Mammary epithelial cell (primary cell): ENCODE data around the gene ZFHX3.

Source experiments
- EZH2 ChIP-seq: IDR thresholded peaks from 2 replicates; pipeline ENCODE4 v1.6.1; 2012; ENCODE audit warnings: low read length, inconsistent platforms, borderline replicate concordance
- TF ChIP-seq, protein P1 (sequence below), 2 donors: IDR thresholded peaks in 1 of 2; conservative IDR thresholded peaks in 1 of 2; 2 replicates each; pipeline ENCODE4 v1.5.1; 2011 to 2012; ENCODE audit warnings: inconsistent platforms in 2 of 2, low read length in 2 of 2, mild to moderate bottlenecking in 2 of 2, control low read depth in 1 of 2, low read depth in 1 of 2; ENCODE audit not compliant: insufficient read depth in 1 of 2; ENCODE audit errors: extremely low read depth in 1 of 2

DNA sequence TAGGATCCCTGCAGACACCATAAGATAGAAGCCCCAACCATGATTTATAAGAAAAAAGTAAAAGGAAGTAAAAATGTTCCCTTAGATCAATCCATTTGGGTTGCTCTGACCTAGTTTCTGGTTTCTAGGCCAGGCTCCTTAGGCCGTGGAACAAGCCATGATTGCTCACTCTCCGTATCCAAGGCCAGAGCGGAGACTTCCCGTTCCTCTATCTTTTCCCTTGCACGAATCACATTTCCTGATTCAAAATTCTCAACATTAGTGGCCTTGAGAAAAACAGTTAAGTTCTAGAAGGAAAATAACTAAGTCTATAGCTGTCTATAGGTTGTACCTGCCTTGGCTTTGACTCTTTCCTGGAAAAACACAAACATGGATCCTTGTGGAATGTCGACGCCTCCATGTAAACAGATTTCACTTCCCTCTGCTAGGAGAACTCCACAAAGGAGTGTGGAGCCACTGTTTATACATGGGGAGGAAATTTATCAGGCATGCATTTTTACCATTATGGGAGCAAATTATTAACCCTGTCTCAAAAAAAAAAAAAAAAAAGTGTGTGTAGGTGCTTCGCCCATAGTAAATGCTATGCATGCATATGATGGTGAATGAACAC is 149.6 kb downstream of the ZFHX3 start:
- TF ChIP-seq EZH2: no peak
- TF ChIP-seq, protein P1, sequence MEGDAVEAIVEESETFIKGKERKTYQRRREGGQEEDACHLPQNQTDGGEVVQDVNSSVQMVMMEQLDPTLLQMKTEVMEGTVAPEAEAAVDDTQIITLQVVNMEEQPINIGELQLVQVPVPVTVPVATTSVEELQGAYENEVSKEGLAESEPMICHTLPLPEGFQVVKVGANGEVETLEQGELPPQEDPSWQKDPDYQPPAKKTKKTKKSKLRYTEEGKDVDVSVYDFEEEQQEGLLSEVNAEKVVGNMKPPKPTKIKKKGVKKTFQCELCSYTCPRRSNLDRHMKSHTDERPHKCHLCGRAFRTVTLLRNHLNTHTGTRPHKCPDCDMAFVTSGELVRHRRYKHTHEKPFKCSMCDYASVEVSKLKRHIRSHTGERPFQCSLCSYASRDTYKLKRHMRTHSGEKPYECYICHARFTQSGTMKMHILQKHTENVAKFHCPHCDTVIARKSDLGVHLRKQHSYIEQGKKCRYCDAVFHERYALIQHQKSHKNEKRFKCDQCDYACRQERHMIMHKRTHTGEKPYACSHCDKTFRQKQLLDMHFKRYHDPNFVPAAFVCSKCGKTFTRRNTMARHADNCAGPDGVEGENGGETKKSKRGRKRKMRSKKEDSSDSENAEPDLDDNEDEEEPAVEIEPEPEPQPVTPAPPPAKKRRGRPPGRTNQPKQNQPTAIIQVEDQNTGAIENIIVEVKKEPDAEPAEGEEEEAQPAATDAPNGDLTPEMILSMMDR (conservative IDR thresholded peaks at IDR 0.05 in 1 of 2, IDR thresholded peaks at IDR 0.05 in 1 of 2; ENCODE audit: extremely low read depth in 1 of 2, insufficient read depth in 1 of 2, low read depth in 1 of 2, low read length in 2 of 2): no peak
